Occipital lobe (tissue), 2 donors: ENCODE data around the gene MEF2A. TPM values are rescaled to one million over a fixed set of nuclear protein-coding genes. Genes with fewer than 3 reads are reported as not detected.
"Not testable (repeated sequence)": the region's sequence is repeated elsewhere in the genome, so short reads cannot be mapped to it uniquely, and the experiment has no call there.

Experiments
- DNase-seq: peaks from one replicate; lab custom pipeline; 2025; lab: John Stamatoyannopoulos, UW
- total RNA-seq: library from RNA; depleted of rRNA; stranded (reverse); fragments of >200 nt; gene quantifications from one replicate; pipeline ENCODE4 v1.2.3, GENCODE V29; 2014

Gene MEF2A
- total RNA-seq, 1 donor from 2014 or later = 46.5 TPM

- DNase-seq = no peak
Measured at GRCh38 chr15:99728916-99729315, 163.1 kb downstream of the MEF2A start.

DNA sequence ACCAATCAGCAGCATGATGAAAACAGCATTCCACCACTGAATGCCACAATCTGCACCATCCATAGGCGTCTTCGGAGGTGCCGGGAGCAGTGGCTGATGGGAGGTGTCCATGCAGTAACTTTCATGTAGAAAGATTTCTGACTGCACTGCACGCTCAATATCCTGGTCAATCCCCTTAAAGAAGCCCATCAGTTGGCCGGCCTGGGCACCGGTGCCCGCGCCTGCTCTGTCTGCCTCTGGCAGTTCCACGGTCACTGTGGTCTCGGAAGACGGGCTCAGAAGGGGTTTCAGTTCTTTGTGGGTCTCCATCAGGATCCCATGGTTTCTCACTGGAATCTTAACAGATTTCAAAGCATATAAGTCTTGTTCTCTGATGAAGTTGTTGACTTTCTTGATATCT is 163.5 kb downstream of the MEF2A start:
- no peak for DNase-seq

DNA sequence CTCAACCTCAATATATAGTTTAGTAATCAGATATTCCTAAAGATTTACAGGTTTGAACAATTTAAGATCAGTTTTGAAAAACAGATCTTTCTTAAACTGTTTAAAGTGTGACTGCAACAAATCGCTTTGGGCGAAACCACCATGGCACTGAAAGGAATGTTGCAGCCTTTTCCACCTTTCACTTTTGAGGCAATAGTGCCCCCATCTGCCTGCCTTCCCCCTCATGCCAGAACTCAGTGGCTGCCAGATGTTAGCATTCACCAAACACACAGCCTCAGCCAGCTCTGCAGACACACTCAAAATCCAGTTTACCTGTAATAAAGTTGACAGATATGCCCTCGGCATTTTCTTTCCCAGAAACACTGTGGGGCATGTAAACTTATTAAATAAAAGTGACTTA is 164.1 kb downstream of the MEF2A start:
- no peak for DNase-seq

DNA sequence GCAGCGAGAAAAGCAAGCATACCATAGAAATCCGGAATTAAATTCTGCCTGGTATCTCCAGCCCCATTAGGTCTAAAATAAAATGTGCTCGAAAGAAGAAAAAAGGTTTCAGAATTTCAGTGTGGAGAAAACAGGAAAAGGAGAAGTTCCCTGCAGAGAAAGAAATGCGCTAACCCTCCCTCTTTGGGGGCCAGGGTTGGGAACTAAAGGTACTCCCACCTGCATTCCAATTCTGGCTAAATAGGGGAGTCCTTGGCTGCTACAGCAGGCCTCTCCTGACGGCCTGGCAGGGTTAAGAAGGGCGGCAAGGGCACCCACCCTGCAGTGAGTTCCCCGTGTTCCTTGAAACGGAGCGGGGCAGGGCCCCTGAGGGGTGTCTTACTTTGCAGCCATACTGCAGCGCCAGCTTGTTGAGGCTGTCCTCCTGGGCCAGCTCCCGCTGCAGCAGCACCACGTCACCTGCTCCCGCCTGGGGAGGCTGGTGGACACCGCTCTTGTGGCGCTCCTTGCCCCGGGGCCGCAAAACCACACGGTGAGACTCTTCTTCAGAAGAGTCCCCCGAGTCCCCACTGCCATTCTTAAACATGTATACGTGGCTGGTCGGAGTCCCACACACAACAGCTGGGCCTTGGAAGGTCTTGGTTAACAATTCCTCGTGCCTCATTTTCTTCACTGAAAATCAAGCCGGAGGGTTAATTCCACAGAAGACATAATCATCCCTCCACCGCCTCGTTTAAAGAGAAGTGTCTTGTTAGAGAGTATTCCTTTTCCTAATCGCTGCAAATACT is 165.7 kb downstream of the MEF2A start:
- no peak for DNase-seq

GRCh38 chr15:99732124-99732750 is 166.5 kb downstream of the MEF2A start:
- no peak for DNase-seq

- no peak for DNase-seq
Measured at GRCh38 chr15:99732751-99733267, 167.0 kb downstream of the MEF2A start.

GRCh38 chr15:99733268-99734039 is 167.7 kb downstream of the MEF2A start, which contains the start of gene LYSMD4:
Gene LYSMD4, minus strand, starts transcription at chr15:99733437. Its CDS starts 1,438 bp downstream, at chr15:99731999.
- DNase-seq = peak; percentile 97

GRCh38 chr15:99734040-99734291 is 168.2 kb downstream of the MEF2A start:
- DNase-seq = not testable (repeated sequence)

GRCh38 chr15:99734575-99734974 is 168.8 kb downstream of the MEF2A start:
- no peak for DNase-seq

GRCh38 chr15:99735868-99736267 is 170.1 kb downstream of the MEF2A start:
- DNase-seq = no peak

DNA sequence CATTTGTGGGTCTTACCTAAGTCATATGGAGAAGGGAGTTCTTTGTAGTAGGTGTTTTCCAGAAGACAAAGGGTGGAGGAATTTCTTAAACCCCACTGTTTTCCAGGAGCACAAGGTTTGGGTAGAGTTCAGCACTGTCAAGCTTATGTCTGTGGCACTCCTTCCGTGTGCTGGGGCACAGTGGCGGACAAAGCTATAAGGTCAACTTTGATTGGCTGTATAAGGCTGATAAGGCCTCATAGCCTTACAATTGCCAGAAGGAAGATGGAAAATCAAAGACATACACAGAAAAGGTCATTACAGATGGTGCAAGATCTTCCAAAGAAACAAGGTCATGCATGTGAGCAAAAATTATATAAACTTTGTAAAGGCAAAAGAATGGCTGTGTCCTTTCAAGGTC is 170.9 kb downstream of the MEF2A start:
- no peak for DNase-seq

DNA sequence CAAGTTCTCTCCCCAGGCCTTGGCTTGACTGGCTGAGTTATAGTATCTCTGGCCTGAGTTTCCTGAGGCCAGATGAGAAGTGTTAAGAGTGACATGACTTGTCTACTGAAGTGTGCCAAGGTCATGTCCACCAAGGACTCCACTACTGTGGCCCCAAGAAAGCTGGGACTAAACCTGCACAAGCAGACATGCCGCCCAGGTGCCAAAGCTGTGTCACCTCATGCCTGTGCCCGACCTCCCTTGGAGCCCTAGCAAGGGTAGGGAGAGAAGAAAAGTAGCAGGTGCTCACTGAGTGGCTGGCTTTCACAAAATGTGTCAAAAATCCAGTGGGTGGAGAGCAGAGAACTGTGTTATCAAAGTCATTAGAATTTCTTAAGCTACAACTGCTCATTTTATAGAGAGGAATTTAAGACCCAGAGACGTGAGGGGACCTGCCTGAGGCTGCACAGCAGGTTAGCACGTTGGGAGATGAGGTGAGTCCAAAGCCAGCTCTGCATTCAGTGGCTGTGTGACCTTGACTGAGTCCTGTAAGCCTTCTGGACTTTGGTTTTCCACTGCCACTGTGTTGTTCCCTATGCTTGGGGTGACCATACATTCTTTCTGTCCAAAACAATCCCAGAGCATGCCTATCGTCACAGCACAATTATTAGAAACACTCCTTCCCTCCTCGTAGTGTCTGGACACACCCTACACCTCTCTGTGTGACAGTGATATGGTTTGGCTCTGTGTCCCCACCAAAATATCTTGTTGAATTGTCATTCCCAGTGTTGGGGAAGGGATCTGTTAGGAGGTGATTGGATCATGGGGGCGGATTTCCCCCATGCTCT is 172.4 kb downstream of the MEF2A start:
- DNase-seq = no peak

- no peak for DNase-seq
Measured at GRCh38 chr15:99741835-99742234, 176.1 kb downstream of the MEF2A start.

DNA sequence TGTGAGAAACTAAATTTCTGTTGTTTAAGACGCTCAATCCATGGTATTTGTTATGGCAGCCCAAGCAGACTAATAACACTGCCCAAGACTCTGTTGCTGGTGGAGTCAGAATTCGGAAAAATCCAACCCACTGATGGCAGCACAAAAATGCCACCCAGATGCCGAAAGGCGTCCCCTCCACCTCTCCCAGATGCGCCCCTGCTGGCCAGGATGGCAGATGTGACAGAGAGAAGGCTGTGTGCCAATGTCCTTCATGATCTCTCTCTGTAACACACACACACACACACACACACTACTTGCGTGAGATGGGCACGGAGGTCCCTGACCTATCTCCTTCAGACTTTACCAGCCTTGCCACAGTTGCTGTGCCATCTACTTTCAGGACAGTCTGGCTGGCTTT is 178.4 kb downstream of the MEF2A start:
- DNase-seq = no peak

DNA sequence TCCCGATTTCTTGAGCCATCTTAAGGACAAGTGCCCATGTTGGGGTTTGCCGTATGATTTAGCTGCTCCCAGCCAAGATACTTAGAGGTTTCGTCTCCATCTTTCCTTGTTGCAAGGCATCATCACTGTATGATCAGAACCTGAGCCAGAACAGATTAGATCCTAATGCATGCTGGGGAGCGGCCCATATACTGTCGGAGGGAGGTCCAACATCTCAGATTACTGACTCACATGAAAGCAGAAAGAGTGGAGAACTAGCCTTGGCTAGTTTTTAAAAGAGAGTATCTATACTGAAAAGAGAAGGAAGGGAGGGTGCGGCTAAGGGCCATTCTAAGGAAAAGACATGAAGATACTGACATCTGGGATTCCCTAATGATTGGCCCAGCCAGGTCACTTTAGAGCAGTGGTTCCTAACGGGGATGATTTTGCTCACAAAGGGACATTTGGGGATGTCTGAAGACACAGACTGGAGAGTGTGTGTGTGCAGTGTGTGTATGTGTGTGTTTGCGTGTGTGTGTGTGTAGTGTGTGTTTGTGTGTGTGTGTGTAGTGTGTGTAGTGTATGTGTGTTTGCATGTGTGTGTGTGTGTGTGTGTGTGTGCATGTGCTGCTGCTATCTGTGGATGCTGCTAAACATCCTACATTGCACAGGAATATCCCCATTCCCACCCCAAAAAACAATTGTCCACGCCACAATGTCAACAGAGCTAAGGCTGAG is 179.7 kb downstream of the MEF2A start:
- DNase-seq = no peak

DNA sequence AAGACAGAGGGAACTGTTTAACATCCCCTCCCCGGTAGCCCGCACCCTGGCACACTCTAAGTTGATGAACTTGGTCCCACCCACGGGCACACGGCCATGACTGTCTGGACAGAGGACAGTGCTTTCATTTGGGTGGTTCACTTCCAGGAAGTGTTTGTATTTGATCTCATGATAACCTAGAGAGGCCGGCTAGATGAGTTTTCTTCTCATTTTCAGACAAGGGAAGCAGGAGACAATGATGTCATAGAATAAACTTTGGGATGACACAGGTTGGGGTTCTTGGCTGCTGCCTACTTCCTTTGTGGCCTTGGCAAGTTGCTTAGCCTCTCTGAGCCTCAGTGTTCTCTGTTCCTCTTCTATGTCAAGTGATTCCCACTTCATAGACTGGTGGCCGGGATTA is 183.6 kb downstream of the MEF2A start:
- DNase-seq = no peak

DNA sequence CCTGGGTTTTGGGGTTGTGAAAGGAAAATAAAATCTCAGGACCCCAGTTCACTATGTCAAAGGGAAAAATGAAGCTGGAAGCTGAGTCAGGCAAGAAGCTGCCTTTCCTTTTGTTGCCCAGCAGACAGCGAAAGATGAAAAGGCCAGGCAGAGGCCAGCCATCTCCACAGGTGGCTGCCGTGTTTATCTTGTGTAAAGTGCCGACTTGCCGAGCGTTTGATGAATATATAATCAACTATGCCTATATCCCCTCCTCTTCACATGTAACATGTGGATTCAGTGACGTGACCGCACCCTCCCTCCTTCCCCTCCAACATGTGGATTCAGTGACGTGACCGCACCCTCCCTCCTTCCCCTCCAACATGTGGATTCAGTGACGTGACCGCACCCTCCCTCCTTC is 184.5 kb downstream of the MEF2A start:
- not testable (repeated sequence) for DNase-seq

- no peak for DNase-seq
Measured at GRCh38 chr15:99752556-99752955, 186.8 kb downstream of the MEF2A start.

GRCh38 chr15:99753066-99753465 is 187.3 kb downstream of the MEF2A start:
- DNase-seq = no peak

- DNase-seq = no peak
Measured at GRCh38 chr15:99755692-99756409, 190.1 kb downstream of the MEF2A start.
